Activated gamma-delta T cell treated with anti-CD3 and anti-CD28 coated beads, Interleukin-2, amount 50 U/mL, for 16 hours (primary cell): Measurements from ENCODE around the gene GRK4.
"Not testable (repeated sequence)": the region's sequence is repeated elsewhere in the genome, so short reads cannot be mapped to it uniquely, and the experiment has no call there.

ENCODE experiments used
- DNase-seq: peaks from one replicate; pipeline ENCODE4 v3.0.0-alpha.2; 2020; ENCODE audit warnings: low read depth

GRK4 gene

GRCh38 chr4:2963175-2963965 is at the start of gene GRK4, which contains the start of gene NOP14:
Gene GRK4, plus strand, starts transcription at chr4:2963571. Its CDS starts 500 bp downstream, at chr4:2964071.
Gene NOP14, minus strand, starts transcription at chr4:2963406. Its CDS starts 87 bp downstream, at chr4:2963319.
- DNase-seq: peak; percentile 92

- DNase-seq: no peak
Measured at GRCh38 chr4:2914256-2915126, 48.9 kb upstream of the GRK4 start.

- DNase-seq: no peak
Measured at GRCh38 chr4:2915789-2916188, 47.6 kb upstream of the GRK4 start.

GRCh38 chr4:2916696-2917095 is 46.7 kb upstream of the GRK4 start:
- not testable (repeated sequence) for DNase-seq

DNA sequence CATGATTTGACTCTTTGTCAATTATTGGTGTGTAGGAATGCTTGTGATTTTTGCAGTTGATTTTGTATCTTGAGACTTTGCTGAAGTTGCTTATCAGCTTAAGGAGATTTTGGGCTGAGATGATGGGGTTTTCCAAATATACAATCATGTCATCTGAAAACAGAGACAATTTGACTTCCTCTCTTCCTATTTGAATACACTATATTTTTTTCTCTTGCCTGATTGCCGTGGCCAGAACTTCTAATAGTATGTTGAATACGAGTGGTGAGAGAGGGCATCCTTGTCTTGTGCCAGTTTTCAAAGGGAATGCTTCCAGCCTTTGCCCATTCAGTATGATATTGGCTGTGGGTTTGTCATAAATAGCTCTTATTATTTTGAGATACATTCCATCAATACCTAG is 45.1 kb upstream of the GRK4 start:
- not testable (repeated sequence) for DNase-seq

DNA sequence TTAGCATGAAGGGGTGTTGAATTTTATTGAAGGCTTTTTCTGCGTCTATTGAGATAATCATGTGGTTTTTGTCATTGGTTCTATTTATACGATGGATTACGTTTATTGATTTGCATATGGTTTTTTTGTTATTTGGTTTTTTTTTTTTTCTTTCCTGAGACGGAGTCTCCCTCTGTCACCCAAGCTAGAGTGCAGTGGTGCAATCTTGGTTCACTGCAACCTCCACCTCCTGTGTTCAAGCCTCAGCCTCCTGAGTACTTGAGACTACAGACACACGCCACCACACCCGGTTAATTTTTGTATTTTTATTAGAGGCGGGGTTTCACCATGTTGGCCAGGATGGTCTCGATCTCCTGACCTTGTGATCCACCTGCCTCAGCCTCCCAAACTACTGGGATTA is 44.7 kb upstream of the GRK4 start:
- DNase-seq: not testable (repeated sequence)

GRCh38 chr4:2922453-2923101 is 40.8 kb upstream of the GRK4 start:
- DNase-seq: not testable (repeated sequence)

- no peak for DNase-seq
Measured at GRCh38 chr4:2923141-2923551, 40.2 kb upstream of the GRK4 start.

- no peak for DNase-seq
Measured at GRCh38 chr4:2923668-2924173, 39.6 kb upstream of the GRK4 start.

- DNase-seq: no peak
Measured at GRCh38 chr4:2924286-2924685, 39.1 kb upstream of the GRK4 start.

DNA sequence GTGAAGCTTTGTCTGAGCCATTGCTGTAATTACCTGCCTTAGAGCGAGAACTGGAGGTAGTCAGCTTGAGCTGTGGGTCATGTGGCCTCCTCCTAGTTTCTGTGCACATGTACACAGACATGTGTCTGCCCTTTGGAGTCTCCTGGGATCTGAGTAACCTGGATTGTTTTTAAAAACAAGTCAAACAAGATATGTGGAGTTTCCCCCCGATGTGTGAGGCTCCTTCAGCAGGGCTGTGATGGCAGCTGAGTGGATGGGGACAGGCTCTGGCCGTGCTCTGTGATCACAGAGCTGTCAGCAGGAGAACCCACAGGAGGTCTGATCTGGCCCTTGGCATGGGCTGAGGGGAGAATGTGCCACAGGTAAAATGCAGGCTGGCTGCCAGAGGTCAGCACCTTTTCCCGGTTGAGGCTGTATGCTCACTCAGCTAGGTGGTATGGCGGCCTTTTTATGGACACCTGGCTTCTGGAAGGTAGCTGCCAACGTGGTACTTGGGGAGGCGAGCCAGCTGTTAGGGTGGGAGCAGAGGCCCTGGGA is 38.5 kb upstream of the GRK4 start:
- DNase-seq: no peak

DNA sequence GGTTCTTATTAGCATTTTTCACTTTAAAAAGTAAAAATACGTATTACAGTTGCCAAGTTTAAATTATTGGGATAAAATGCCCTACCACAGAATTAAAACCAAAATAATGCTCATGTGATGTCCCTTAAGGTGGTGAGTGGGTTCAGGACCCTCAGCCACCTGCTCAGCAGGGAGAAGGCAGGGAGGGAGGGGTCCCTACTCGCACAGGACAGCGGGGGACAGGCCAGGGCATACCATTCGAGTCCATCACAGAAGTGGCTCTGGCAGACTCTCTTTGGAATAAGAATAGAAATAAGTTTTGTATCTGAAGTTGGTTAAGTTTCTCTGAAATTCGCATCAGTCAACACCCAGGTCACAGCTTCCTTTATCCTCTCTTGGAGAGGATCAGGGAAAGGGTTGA is 37.9 kb upstream of the GRK4 start:
- DNase-seq: no peak

DNA sequence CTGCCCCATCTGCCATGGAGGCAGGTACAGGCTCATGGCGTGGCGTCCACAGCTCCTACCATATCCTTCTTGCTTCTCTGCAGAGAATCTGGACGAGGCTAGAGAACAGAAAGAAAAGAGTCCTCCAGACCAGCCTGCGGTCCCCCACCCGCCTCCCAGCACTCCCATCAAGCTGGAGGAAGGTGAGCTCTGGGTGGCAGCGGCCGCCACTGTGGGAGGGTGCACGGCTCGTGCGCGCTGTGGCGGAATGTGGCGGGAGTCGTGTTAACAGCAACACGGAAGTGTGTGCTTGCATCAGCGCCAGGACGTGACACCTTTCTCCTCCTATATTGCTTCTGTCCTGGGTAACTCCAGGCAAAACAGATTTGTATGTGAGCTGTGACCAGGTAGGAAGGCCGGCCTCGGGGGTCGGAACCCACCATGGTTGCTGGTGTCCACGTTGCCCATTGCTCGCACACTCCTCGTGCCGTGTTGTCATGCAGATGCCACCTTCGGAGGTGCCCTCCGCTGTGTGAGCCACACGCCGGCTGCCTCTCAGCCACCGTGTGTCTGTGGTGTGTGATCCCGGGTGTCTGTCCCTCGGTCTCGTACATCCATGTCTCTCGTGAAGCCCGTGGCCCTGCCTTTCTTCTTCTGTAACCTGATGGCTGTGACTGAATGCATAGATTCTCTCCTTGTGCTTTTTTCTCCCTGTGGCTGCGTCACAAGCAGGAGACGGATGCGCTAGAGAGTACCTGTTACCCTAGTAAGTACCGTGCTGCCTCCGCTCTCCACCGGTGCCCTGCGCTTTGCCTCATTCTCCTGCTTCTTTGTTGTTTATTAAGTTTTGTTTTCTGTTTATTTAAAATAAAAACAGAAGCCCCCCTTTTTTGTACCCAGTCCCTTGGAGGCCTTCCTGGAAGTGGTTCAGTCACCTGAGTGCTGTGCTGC is 37.2 kb upstream of the GRK4 start:
- no peak for DNase-seq

DNA sequence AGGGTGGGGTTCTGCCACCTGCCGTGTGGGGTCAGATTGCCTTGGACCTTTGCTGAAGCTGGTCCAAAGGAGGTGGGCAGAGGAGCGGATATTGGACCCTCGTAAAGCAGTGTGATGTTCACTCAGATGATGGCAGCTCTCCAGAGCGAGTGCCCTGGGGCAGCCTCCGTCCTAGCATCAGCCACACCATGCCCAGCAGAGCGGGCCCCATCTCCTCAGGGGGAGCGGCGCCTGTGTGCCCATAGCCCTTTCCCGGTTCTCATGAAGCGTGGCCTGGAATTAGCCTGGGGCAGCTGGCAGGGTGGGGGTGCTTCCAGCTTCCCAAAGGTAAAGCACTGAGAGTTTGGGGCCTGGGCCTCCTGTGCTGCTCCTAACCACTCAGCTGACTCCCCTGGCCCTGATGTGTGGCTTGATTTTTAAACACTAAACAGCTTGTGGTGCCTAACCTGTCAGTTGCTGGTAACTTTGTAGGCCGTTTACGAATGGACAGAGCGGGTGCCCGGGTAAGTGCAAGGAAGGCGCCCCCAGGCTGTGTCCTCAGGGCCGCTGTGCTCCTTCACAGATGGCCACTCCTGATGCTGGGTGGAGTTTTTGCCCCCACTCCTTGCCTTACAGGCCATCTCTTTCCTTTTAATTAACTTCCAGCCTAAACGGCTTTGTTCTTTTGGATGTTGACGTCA is 36.2 kb upstream of the GRK4 start:
- no peak for DNase-seq

DNA sequence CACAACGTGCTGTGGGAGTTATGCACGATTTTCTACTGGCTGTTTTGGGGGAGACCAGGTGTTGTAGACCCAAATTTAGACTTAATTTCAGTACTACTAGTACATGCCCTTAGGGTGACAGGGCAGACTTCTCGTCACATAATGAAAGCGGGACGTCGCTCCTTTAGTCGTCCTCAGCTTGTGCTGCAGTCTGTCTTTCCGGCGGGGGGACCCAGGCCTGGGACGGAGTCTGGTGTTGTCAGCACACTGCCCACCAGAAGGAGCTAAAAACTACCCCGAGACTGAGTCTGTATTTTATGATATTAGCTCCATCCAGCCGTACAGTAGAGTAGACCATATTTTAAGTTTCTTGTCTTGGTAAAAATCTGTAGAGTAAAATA is 35.7 kb upstream of the GRK4 start:
- DNase-seq: no peak

DNA sequence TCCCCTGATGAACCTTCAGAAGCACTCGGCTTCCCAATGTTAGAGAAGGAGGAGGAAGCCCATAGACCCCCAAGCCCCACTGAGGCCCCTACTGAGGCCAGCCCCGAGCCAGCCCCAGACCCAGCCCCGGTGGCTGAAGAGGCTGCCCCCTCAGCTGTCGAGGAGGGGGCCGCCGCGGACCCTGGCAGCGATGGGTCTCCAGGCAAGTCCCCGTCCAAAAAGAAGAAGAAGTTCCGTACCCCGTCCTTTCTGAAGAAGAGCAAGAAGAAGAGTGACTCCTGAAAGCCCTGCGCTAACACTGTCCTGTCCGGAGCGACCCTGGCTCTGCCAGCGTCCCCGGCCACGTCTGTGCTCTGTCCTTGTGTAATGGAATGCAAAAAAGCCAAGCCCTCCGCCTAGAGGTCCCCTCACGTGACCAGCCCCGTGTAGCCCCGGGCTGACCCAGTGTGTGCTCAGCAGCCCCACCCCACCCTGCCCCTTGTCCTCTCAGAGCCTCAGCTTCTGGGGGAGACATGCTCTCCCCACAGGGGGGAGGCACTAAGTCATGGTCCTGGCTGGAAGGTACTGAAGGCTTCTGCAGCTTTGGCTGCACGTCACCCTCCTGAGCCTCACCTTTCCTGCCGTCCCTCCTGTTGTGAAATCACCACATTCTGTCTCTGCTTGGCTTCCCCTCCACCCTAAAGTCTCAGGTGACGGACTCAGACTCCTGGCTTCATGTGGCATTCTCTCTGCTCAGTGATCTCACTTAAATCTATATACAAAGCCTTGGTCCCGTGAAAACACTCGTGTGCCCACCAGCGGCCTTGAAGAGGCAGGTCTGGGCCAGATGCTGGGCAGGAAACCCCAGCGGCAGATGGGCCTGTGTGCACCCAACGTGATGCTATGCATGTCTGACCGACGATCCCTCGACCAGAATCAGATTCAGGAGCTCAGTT is 34.9 kb upstream of the GRK4 start:
- no peak for DNase-seq

GRCh38 chr4:2929469-2929868 is 33.9 kb upstream of the GRK4 start:
- DNase-seq: no peak

GRCh38 chr4:2930135-2930757 is 33.1 kb upstream of the GRK4 start:
- DNase-seq: no peak
